Activated B cell treated with CpG ODN at 0.5 μM for 24 hours (primary cell): ENCODE measurements around the gene ATP10D. TPM values are rescaled to one million over a fixed set of nuclear protein-coding genes. Genes with fewer than 3 reads are reported as not detected.

Experiments used
- ATAC-seq: fragments of 200-7000 bp; cut with Tn5 transposase; one replicate; pipeline ENCODE4 v1.10.0; 2021; ENCODE audit warnings: low read depth, mild to moderate bottlenecking, moderate library complexity
- CTCF ChIA-PET: fragments of 350-600 bp; sonication (Branson Sonifier 250); formaldehyde crosslinking; loops from one replicate; lab custom pipeline; 2021; ENCODE audit warnings: antibody characterized with exemption; lab: Charles Lee
- POLR2A ChIA-PET: fragments of 350-600 bp; sonication (Branson Sonifier 250); formaldehyde crosslinking; loops from one replicate; lab custom pipeline; 2021; ENCODE audit warnings: antibody characterized with exemption; lab: Charles Lee
- DNase-seq: peaks from one replicate; pipeline ENCODE4 v3.0.0; 2022
- H3K27ac Mint-ChIP-seq: one replicate; pipeline ENCODE4 v1.8.0; 2020; ENCODE audit warnings: mixed read lengths
- H3K27me3 Mint-ChIP-seq: one replicate; pipeline ENCODE4 v1.8.0; 2021; ENCODE audit warnings: mixed read lengths
- H3K36me3 Mint-ChIP-seq: one replicate; pipeline ENCODE4 v1.8.0; 2021; ENCODE audit warnings: low read depth, mixed read lengths
- H3K4me1 Mint-ChIP-seq: one replicate; pipeline ENCODE4 v1.8.0; 2021; ENCODE audit warnings: mixed read lengths
- H3K4me3 Mint-ChIP-seq: one replicate; pipeline ENCODE4 v1.8.0; 2020; ENCODE audit warnings: mild to moderate bottlenecking, mixed read lengths
- H3K9me3 Mint-ChIP-seq: one replicate; pipeline ENCODE4 v1.8.0; 2020; ENCODE audit warnings: mixed read lengths
- CTCF ChIP-seq: fragments of 200-600 bp; IDR thresholded peaks from one replicate; pipeline ENCODE4 v1.8.0; 2022; ENCODE audit warnings: antibody characterized with exemption, mild to moderate bottlenecking
- intact Hi-C: fragments of 100-400 bp; cut with micrococcal nuclease; formaldehyde crosslinking; loops from one replicate; pipeline ENCODE4 v1.15.1; 2024
- total RNA-seq: library from RNA; stranded (reverse); gene quantifications from 2 replicates; pipeline ENCODE4 v1.2.3, GENCODE V29; 2022

Gene ATP10D
- total RNA-seq, 1 donor from 2014 or later, result 31.6 TPM

- intact Hi-C loops, result loop anchor here (1.0 to 5.0 kb wide), 10 partner anchors 22 to 1367 kb away; partner anchors contain the start of genes ATP10D, CNGA1, CORIN and FRYL
- Mint-ChIP-seq H3K27me3 (no peaks in the 10 kb centered on the region), H3K27ac (peak within 1 kb of the TSS; percentile 92), H3K36me3 (peaks cover 13% of the 10 kb centered on the region), H3K9me3 (peaks cover 4% of the 10 kb centered on the region), H3K4me1 (peaks cover 57% of the 10 kb centered on the region), H3K4me3 (peak within 1 kb of the TSS; percentile 90)
- ATAC-seq (peak; percentile 79), DNase-seq (peak; percentile 94)
- ChIA-PET POLR2A (interaction anchor here (0.6 to 4.7 kb wide), 17 partner anchors 18 to 1443 kb away, joined by 3 to 71 read pairs (median 4); partner anchors contain the start of genes ATP10D, OCIAD2 and SLAIN2), CTCF (interaction anchor here (0.6 to 2.2 kb wide), 15 partner anchors 17 to 471 kb away, joined by 3 to 32 read pairs (median 4); partner anchors contain the start of gene ATP10D)
- no peak for TF ChIP-seq CTCF
Observed at GRCh38 chr4:47463235-47463956, 21.7 kb upstream of the ATP10D start, which contains the start of gene COMMD8. COMMD8 (minus strand) TSS chr4:47463702; CDS start chr4:47463651, 51 bp downstream.

DNA sequence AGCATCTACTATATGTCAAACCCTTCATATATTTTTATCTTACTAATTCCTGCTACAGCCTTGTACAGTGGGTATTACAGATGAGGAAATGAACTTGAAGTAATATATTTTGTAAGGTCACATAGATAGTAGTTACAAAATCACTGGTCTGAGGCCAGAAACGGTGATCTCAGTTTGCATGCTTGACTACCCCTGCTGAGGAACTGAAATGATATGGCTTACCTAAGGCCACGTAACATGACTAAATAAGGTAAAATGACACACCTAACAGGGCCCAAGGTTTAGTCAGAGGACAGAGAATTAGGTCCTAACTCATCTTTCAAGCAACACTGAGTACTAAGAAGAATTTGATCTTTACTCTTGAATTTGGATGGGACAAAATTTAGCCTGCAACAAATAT is 20.1 kb upstream of the ATP10D start:
- no peak for TF ChIP-seq CTCF
- CTCF ChIA-PET, result interaction anchor here (1.1 kb wide), 1 partner anchor 100 kb away, joined by 3 read pairs; no protein-coding TSS in a partner anchor
- Mint-ChIP-seq H3K36me3 (no peaks in the 10 kb centered on the region), H3K9me3 (peaks cover 4% of the 10 kb centered on the region), H3K4me1 (peaks cover 57% of the 10 kb centered on the region), H3K27me3 (no peaks in the 10 kb centered on the region), H3K4me3 (no peak overlapping the region), H3K27ac (peak overlapping the region; percentile 81)
- ATAC-seq, result peak; percentile 43
- no peak for DNase-seq
- intact Hi-C loops, result no loop called here
- POLR2A ChIA-PET, result interaction anchor here (4.7 kb wide), 1 partner anchor 19 kb away, joined by 71 read pairs; the partner anchor contains the start of gene ATP10D

DNA sequence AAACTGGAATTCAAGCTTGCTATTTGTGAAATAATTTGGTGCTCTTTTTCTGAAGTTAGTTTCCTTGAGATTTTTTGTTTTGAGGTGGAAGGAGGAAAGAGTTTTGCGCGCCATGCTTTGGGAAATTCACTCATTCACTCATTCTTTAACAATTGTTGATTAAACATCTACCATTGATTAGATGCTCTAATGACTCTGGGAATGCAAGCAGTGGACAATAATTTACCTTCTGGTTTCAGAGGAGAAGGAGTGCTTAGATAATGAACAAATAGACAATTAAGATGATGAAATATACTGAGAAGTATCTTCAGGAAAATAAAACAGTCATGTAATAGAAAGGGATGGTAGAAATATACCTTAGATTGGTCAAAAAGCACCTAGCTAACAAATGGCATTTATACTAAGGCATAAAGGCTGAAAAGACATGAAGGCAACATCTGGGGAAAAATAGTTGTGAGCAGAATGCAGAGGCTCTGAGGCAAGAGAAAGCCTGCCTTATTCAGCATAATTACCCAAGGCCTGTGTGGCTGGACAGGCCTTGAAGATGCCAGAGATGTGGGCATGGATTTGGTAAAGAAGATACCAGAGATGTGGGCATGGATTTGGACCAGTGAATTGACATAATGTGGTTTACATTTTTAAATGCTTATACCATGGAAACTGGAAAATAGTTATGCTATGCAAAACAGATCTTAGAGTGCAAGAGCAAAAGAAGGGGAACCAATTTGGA is 18.9 kb upstream of the ATP10D start:
- ChIA-PET POLR2A (interaction anchor here (4.7 kb wide), 1 partner anchor 18 kb away, joined by 71 read pairs; the partner anchor contains the start of gene ATP10D), CTCF (interaction anchor here (0.9 to 1.2 kb wide), 3 partner anchors 17 to 45 kb away, joined by 3 read pairs; partner anchors contain the start of gene ATP10D)
- TF ChIP-seq CTCF, result no peak
- no peaks in the 10 kb centered on the region for H3K27me3 Mint-ChIP-seq
- peaks cover 4% of the 10 kb centered on the region for H3K9me3 Mint-ChIP-seq
- intact Hi-C loops, result no loop called here
- H3K27ac Mint-ChIP-seq, result peak overlapping the region; percentile 81
- no peak overlapping the region for H3K4me3 Mint-ChIP-seq
- DNase-seq, result no peak
- H3K4me1 Mint-ChIP-seq, result peaks cover 50% of the 10 kb centered on the region
- no peaks in the 10 kb centered on the region for H3K36me3 Mint-ChIP-seq
- no peak for ATAC-seq

- no peak for ATAC-seq
- no peak for TF ChIP-seq CTCF
- H3K27ac Mint-ChIP-seq, result no peak overlapping the region
- ChIA-PET CTCF (no interaction called here), POLR2A (no interaction called here)
- H3K27me3 Mint-ChIP-seq, result no peaks in the 10 kb centered on the region
- no peaks in the 10 kb centered on the region for H3K36me3 Mint-ChIP-seq
- H3K4me3 Mint-ChIP-seq, result no peak overlapping the region
- peaks cover 28% of the 10 kb centered on the region for H3K4me1 Mint-ChIP-seq
- no peak for DNase-seq
- intact Hi-C loops, result no loop called here
- peaks cover 4% of the 10 kb centered on the region for H3K9me3 Mint-ChIP-seq
Observed at GRCh38 chr4:47468706-47469365, 16.2 kb upstream of the ATP10D start.
